Lung (tissue), 12 donors: ENCODE measurements around the gene JMJD7. TPM values are rescaled to one million over a fixed set of nuclear protein-coding genes. Genes with fewer than 3 reads are reported as not detected.

ENCODE experiments used
- ATAC-seq: fragments of 200-7000 bp; cut with Tn5 transposase; one replicate; pipeline ENCODE4 v1.9.1; 2020; ENCODE audit warnings: moderate number of reproducible peaks; ENCODE audit not compliant: insufficient read depth, low FRiP score
- DNase-seq, 3 donors: peaks; one replicate each; pipeline ENCODE4 v3.0.0-alpha.2; 2013 to 2017
- H3K27ac ChIP-seq, 2 donors: one replicate each; pipeline ENCODE4 v1.5.1; 2013; ENCODE audit warnings: mild to moderate bottlenecking in 2 of 2, moderate library complexity in 2 of 2, control low read depth in 1 of 2, inconsistent platforms in 1 of 2, low read depth in 1 of 2, low read length in 1 of 2
- H3K27me3 ChIP-seq, 3 donors: one replicate each; pipeline ENCODE4 v1.5.1; 2013; ENCODE audit warnings: low read length in 2 of 3; ENCODE audit not compliant: control insufficient read depth in 3 of 3, insufficient read depth in 3 of 3
- H3K36me3 ChIP-seq, 4 donors: one replicate each; pipeline ENCODE4 v1.5.1; 2013; ENCODE audit warnings: low read length in 4 of 4, mild to moderate bottlenecking in 1 of 4, moderate library complexity in 1 of 4; ENCODE audit not compliant: control insufficient read depth in 4 of 4, insufficient read depth in 4 of 4
- H3K4me1 ChIP-seq, 5 donors: one replicate each; pipeline ENCODE4 v1.5.1; 2013; ENCODE audit warnings: low read length in 5 of 5, mild to moderate bottlenecking in 2 of 5, moderate library complexity in 1 of 5; ENCODE audit not compliant: control insufficient read depth in 5 of 5, insufficient read depth in 5 of 5
- H3K4me3 ChIP-seq: one replicate; pipeline ENCODE4 v1.5.1; 2013; ENCODE audit warnings: mild to moderate bottlenecking, control low read depth, moderate library complexity
- H3K9ac ChIP-seq, 2 donors: one replicate each; pipeline ENCODE4 v1.5.1; 2013; ENCODE audit warnings: low read length in 2 of 2, control low read depth in 1 of 2; ENCODE audit not compliant: insufficient read depth in 1 of 2
- H3K9me3 ChIP-seq, 4 donors: one replicate each; pipeline ENCODE4 v1.5.1; 2013; ENCODE audit warnings: low read length in 3 of 4, mild to moderate bottlenecking in 1 of 4, moderate library complexity in 1 of 4; ENCODE audit not compliant: control insufficient read depth in 4 of 4, insufficient read depth in 3 of 4
- CTCF ChIP-seq: IDR thresholded peaks from 2 replicates; pipeline ENCODE4 v1.5.1; 2012; ENCODE audit warnings: mild to moderate bottlenecking; ENCODE audit errors: control extremely low read depth, extremely low read depth
- WGBS, 2 donors: extraction: QIAGEN DNeasy Blood & Tissue Kit; methylation state at CpG; one replicate each; pipeline ENCODE4 v1.1.7; 2013; 5-methylcytosine and 5-hydroxymethylcytosine counted together
- polyA plus RNA-seq, 2 donors: library from polyadenylated mRNA; stranded (reverse); fragments of 200-250 nt; gene quantifications; one replicate each; pipeline ENCODE4 v1.2.1, GENCODE V29; 2013
- total RNA-seq, 2 donors: library from RNA; depleted of rRNA in 1 of 2; stranded (reverse); fragments of >200 nt in 1 of 2; gene quantifications; one replicate each; pipeline ENCODE4 v1.2.1, GENCODE V29; 2014 to 2021
- donor health status: control.
- donor health status: control.
- donor health status: Bipolar disorder and iron deficiency.
- donor health status: healthy.
- donor health status: DM: yes; HTN: yes; CAD: no.

JMJD7 gene
- total and polyA plus RNA-seq, 4 donors: 13.2 to 28.1 (median 21.3) TPM

- peaks cover 0 to 3% (median 0%) of the 10 kb centered on the region in 3 donors for H3K27me3 ChIP-seq
- peak; percentile 30 to 55 (median 46) for DNase-seq
- TF ChIP-seq CTCF: no peak
- H3K4me1 ChIP-seq: peaks cover 0 to 8% (median 0%) of the 10 kb centered on the region in 5 donors
- H3K9ac ChIP-seq: peak overlapping the region in 1 of 2 donors; percentile 25
- no peaks in the 10 kb centered on the region for H3K9me3 ChIP-seq
- no peak overlapping the region for H3K4me3 ChIP-seq
- H3K36me3 ChIP-seq: no peaks in the 10 kb centered on the region
- 23 to 31% methylated on average over 54 to 81 of the region's 81 CpGs for WGBS, 2 donors
- no peak for ATAC-seq
- H3K27ac ChIP-seq: no peak overlapping the region
Observed at GRCh38 chr15:41881920-41882688, 54.2 kb downstream of the JMJD7 start.

DNA sequence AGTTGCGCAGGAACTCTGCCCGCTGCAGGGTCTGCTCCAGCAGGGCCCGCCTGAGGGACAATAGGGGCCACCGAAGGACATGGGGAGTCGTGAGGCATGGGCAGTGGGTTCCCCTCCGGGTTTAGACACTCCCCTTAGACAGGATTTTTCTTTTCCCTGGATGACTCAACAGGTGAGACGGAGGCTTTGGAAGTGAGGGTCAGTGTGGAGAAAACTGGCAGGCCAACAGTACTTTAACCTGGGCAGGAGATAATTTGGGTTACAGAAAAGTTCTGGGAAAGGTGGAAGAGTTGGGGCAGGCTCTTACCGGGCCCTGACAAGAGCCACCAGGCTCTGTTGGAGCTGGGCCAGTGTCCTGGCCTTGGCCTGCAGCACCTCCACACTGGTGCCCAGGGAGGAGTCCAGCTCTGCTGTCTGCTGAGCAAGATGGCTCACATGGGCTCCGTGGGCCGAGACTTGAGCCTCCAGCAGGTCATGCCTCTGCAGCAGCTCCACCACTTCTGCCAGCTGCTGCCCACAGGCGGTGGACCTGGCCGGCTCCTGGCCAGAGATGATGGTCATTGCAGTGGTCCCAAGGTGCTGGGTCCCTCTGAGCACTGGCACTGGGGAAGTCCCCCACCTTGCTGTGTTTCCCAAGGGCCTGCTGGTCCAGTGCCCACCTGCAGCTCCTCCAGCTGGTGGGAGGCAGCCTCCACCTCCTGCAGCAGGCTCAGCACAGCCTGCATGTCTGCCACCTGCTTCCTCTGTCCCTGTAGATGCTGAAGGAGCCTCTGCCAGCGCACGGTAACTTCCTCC is 55.0 kb downstream of the JMJD7 start:
- no peak overlapping the region for H3K9ac ChIP-seq
- ATAC-seq: no peak
- no peak for TF ChIP-seq CTCF
- WGBS, 2 donors: 64 to 65% methylated on average over 14 of the region's 14 CpGs
- H3K27me3 ChIP-seq: peaks cover 0 to 3% (median 0%) of the 10 kb centered on the region in 3 donors
- DNase-seq: no peak
- H3K4me3 ChIP-seq: no peak overlapping the region
- no peaks in the 10 kb centered on the region for H3K9me3 ChIP-seq
- no peaks in the 10 kb centered on the region for H3K36me3 ChIP-seq
- peaks cover 0 to 8% (median 0%) of the 10 kb centered on the region in 5 donors for H3K4me1 ChIP-seq
- no peak overlapping the region for H3K27ac ChIP-seq

GRCh38 chr15:41883484-41883825 is 55.6 kb downstream of the JMJD7 start:
- Histone ChIP-seq H3K27me3 (peaks cover 0 to 3% (median 0%) of the 10 kb centered on the region in 3 donors), H3K9ac (no peak overlapping the region), H3K9me3 (no peaks in the 10 kb centered on the region), H3K36me3 (no peaks in the 10 kb centered on the region), H3K4me1 (peaks cover 0 to 8% (median 0%) of the 10 kb centered on the region in 5 donors), H3K27ac (no peak overlapping the region), H3K4me3 (no peak overlapping the region)
- WGBS, 2 donors: 93 to 94% methylated on average over 2 of the region's 2 CpGs
- ATAC-seq (no peak), DNase-seq (no peak)
- no peak for TF ChIP-seq CTCF
